Activated CD4-positive, alpha-beta T cell treated with anti-CD3 and anti-CD28 coated beads, Interleukin-2, amount 10 ng/mL, durations not matched to agents 7 days and 5 days (primary cell): Measurements from ENCODE around the gene EBF3. TPM values are rescaled to one million over a fixed set of nuclear protein-coding genes. Genes with fewer than 3 reads are reported as not detected.

ENCODE experiments used
- CTCF ChIA-PET: fragments of 350-600 bp; sonication (Branson Sonifier 250); formaldehyde crosslinking; loops from one replicate; lab custom pipeline; 2021; ENCODE audit warnings: antibody characterized with exemption; lab: Charles Lee
- POLR2A ChIA-PET: fragments of 350-600 bp; sonication (Branson Sonifier 250); formaldehyde crosslinking; loops from one replicate; lab custom pipeline; 2021; ENCODE audit warnings: antibody characterized with exemption; lab: Charles Lee
- DNase-seq: peaks from one replicate; pipeline ENCODE4 v3.0.0-alpha.2; 2020
- H3K27ac Mint-ChIP-seq: one replicate; pipeline ENCODE4 v1.8.0; 2021; ENCODE audit warnings: mild to moderate bottlenecking, moderate library complexity, mixed read lengths
- H3K27me3 Mint-ChIP-seq: one replicate; pipeline ENCODE4 v1.8.0; 2021; ENCODE audit warnings: mixed read lengths
- H3K36me3 Mint-ChIP-seq: one replicate; pipeline ENCODE4 v1.8.0; 2021; ENCODE audit warnings: low read depth, mixed read lengths
- H3K4me1 Mint-ChIP-seq: one replicate; pipeline ENCODE4 v1.8.0; 2021; ENCODE audit warnings: mixed read lengths
- H3K4me3 Mint-ChIP-seq: one replicate; pipeline ENCODE4 v1.8.0; 2021; ENCODE audit warnings: mild to moderate bottlenecking, moderate library complexity, mixed read lengths
- H3K9me3 Mint-ChIP-seq: one replicate; pipeline ENCODE4 v1.8.0; 2021; ENCODE audit warnings: mixed read lengths
- total RNA-seq, 2 experiments: library from RNA; stranded (reverse); gene quantifications; one replicate each; pipeline ENCODE4 v1.2.3, GENCODE V29; 2021

Gene EBF3
- total RNA-seq, 2 experiments from 2014 or later = not detected

GRCh38 chr10:129969184-129969910 is 5.3 kb upstream of the EBF3 start:
- ChIA-PET CTCF (interaction anchor here (1.3 kb wide), 1 partner anchor 18 kb away, joined by 3 read pairs; no protein-coding TSS in a partner anchor), POLR2A (no interaction called here)
- H3K9me3 Mint-ChIP-seq = no peaks in the 10 kb centered on the region

GRCh38 chr10:129968853-129969183 is 4.7 kb upstream of the EBF3 start:
- Mint-ChIP-seq H3K9me3 (no peaks in the 10 kb centered on the region), H3K36me3 (peaks cover 5% of the 10 kb centered on the region), H3K27ac (no peak overlapping the region), H3K4me3 (no peak overlapping the region), H3K4me1 (peaks cover 13% of the 10 kb centered on the region), H3K27me3 (peaks cover 65% of the 10 kb centered on the region)
- CTCF ChIA-PET = interaction anchor here (1.3 kb wide), 1 partner anchor 18 kb away, joined by 3 read pairs; no protein-coding TSS in a partner anchor
- POLR2A ChIA-PET = no interaction called here
- no peak for DNase-seq

More at GRCh38 chr10:129969184-129969910, 5.3 kb upstream of the EBF3 start:
- DNase-seq = no peak
- peaks cover 5% of the 10 kb centered on the region for H3K36me3 Mint-ChIP-seq
- H3K4me3 Mint-ChIP-seq = peak overlapping the region; percentile 5
- H3K4me1 Mint-ChIP-seq = peaks cover 13% of the 10 kb centered on the region
- peaks cover 67% of the 10 kb centered on the region for H3K27me3 Mint-ChIP-seq
- H3K27ac Mint-ChIP-seq = no peak overlapping the region

GRCh38 chr10:129968020-129968852 is 4.2 kb upstream of the EBF3 start:
- peaks cover 5% of the 10 kb centered on the region for H3K36me3 Mint-ChIP-seq
- ChIA-PET CTCF (interaction anchor here (1.3 kb wide), 1 partner anchor 17 kb away, joined by 3 read pairs; no protein-coding TSS in a partner anchor), POLR2A (no interaction called here)
- H3K4me1 Mint-ChIP-seq = peaks cover 13% of the 10 kb centered on the region
- no peak for DNase-seq
- H3K27ac Mint-ChIP-seq = no peak overlapping the region
- H3K27me3 Mint-ChIP-seq = peaks cover 60% of the 10 kb centered on the region
- H3K4me3 Mint-ChIP-seq = no peak overlapping the region
- no peaks in the 10 kb centered on the region for H3K9me3 Mint-ChIP-seq

- Mint-ChIP-seq H3K27ac (no peak overlapping the region), H3K27me3 (peaks cover 64% of the 10 kb centered on the region), H3K9me3 (no peaks in the 10 kb centered on the region), H3K4me3 (no peak overlapping the region), H3K36me3 (peaks cover 5% of the 10 kb centered on the region), H3K4me1 (peaks cover 16% of the 10 kb centered on the region)
- ChIA-PET CTCF (no interaction called here), POLR2A (no interaction called here)
- DNase-seq = no peak
Measured at GRCh38 chr10:129967579-129968019, 3.5 kb upstream of the EBF3 start.

- Mint-ChIP-seq H3K36me3 (peaks cover 5% of the 10 kb centered on the region), H3K9me3 (no peaks in the 10 kb centered on the region), H3K4me3 (no peak overlapping the region), H3K27me3 (peaks cover 67% of the 10 kb centered on the region), H3K4me1 (peaks cover 18% of the 10 kb centered on the region), H3K27ac (no peak overlapping the region)
- no peak for DNase-seq
- CTCF ChIA-PET = no interaction called here
- POLR2A ChIA-PET = no interaction called here
Measured at GRCh38 chr10:129966889-129967578, 3.0 kb upstream of the EBF3 start.

GRCh38 chr10:129966370-129966888 is 2.4 kb upstream of the EBF3 start:
- POLR2A ChIA-PET = no interaction called here
- no peak overlapping the region for H3K27ac Mint-ChIP-seq

GRCh38 chr10:129965959-129966358 is 1.9 kb upstream of the EBF3 start:
- Mint-ChIP-seq H3K27ac (peak overlapping the region; percentile 64), H3K4me3 (peak overlapping the region; percentile 13), H3K36me3 (peaks cover 5% of the 10 kb centered on the region), H3K9me3 (no peaks in the 10 kb centered on the region), H3K27me3 (peaks cover 73% of the 10 kb centered on the region), H3K4me1 (peaks cover 14% of the 10 kb centered on the region)
- CTCF ChIA-PET = interaction anchor here (0.6 kb wide), 1 partner anchor 10 kb away, joined by 3 read pairs; no protein-coding TSS in a partner anchor
- no peak for DNase-seq
- POLR2A ChIA-PET = no interaction called here

More at GRCh38 chr10:129966370-129966888, 2.4 kb upstream of the EBF3 start:
- no peak for DNase-seq
- peaks cover 69% of the 10 kb centered on the region for H3K27me3 Mint-ChIP-seq
- H3K4me3 Mint-ChIP-seq = no peak overlapping the region
- H3K9me3 Mint-ChIP-seq = no peaks in the 10 kb centered on the region
- peaks cover 15% of the 10 kb centered on the region for H3K4me1 Mint-ChIP-seq
- H3K36me3 Mint-ChIP-seq = peaks cover 2% of the 10 kb centered on the region
- CTCF ChIA-PET = no interaction called here

- no peak for DNase-seq
- Mint-ChIP-seq H3K4me1 (peaks cover 16% of the 10 kb centered on the region), H3K4me3 (peak overlapping the region; percentile 4)
Measured at GRCh38 chr10:129965425-129965808, 1.3 kb upstream of the EBF3 start.

GRCh38 chr10:129964611-129965424 is 744 bp upstream of the EBF3 start:
- H3K4me3 Mint-ChIP-seq = peak overlapping the region; percentile 38
- H3K9me3 Mint-ChIP-seq = no peaks in the 10 kb centered on the region
- DNase-seq = no peak
- H3K27ac Mint-ChIP-seq = peak overlapping the region; percentile 36
- H3K36me3 Mint-ChIP-seq = peaks cover 4% of the 10 kb centered on the region
- ChIA-PET CTCF (no interaction called here), POLR2A (no interaction called here)
- H3K27me3 Mint-ChIP-seq = peaks cover 73% of the 10 kb centered on the region
- peaks cover 14% of the 10 kb centered on the region for H3K4me1 Mint-ChIP-seq

More at GRCh38 chr10:129965425-129965808, 1.3 kb upstream of the EBF3 start:
- CTCF ChIA-PET = interaction anchor here (0.6 kb wide), 1 partner anchor 9 kb away, joined by 3 read pairs; no protein-coding TSS in a partner anchor
- Mint-ChIP-seq H3K27me3 (peaks cover 74% of the 10 kb centered on the region), H3K36me3 (peaks cover 5% of the 10 kb centered on the region), H3K27ac (peak overlapping the region; percentile 64), H3K9me3 (no peaks in the 10 kb centered on the region)
- POLR2A ChIA-PET = no interaction called here

GRCh38 chr10:129962872-129963640 is 1.0 kb downstream of the EBF3 start:
- peaks cover 18% of the 10 kb centered on the region for H3K4me1 Mint-ChIP-seq
- peak overlapping the region; percentile 75 for H3K27ac Mint-ChIP-seq
- ChIA-PET POLR2A (no interaction called here), CTCF (no interaction called here)
- DNase-seq = peak; percentile 22
- peaks cover 4% of the 10 kb centered on the region for H3K36me3 Mint-ChIP-seq
- H3K27me3 Mint-ChIP-seq = peaks cover 64% of the 10 kb centered on the region
- H3K4me3 Mint-ChIP-seq = peak overlapping the region; percentile 58
- no peaks in the 10 kb centered on the region for H3K9me3 Mint-ChIP-seq
